Measurements from ENCODE around the gene KCNC3. TPM values are rescaled to one million over a fixed set of nuclear protein-coding genes. Genes with fewer than 3 reads are reported as not detected.
"Not testable (repeated sequence)": the region's sequence is repeated elsewhere in the genome, so short reads cannot be mapped to it uniquely, and the experiment has no call there.

The KCNC3 gene
- polyA plus RNA-seq, 2 of the 4 experiments (the other 2 are of a cell fraction), result 0.17 to 1.4 TPM

DNA sequence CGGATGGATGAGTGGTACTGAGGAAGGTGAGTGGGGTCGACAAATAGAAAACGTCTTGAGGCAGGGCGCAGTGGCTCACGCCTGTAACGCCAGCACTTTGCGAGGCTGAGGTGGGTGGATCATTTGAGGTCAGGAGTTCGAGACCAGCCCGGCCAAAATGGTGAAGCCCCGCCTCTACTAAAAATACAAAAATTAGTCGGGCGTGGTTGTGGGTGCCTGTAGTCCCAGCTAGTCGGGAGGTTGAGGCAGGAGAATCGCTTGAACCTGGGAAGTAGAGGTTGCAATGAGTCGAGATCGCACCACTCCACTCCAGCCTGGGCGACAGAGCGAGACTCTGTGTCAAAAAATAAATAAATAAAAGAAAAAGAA lies 733 bp upstream of the KCNC3 start:
- peak overlapping the region; percentile 60 for H3K4me3 ChIP-seq
- not testable (repeated sequence) for H3K9me3 ChIP-seq; ATAC-seq; FAIRE-seq; DNase-seq (ENCODE audit: low read depth in 1 of 2, low spot score in 1 of 2)
- peak overlapping the region; percentile 50 to 68; a peak in 5 of 6 replicates for H3K27ac ChIP-seq
- POLR2A ChIA-PET, result interaction anchor here (1.0 to 1.9 kb wide), 5 partner anchors 27 to 401 kb away, joined by 4 to 8 read pairs (median 4); partner anchors contain the start of genes ATF5 and NUP62
- H3K4me1 ChIP-seq, result peaks cover 45% of the 10 kb centered on the region
- TF ChIP-seq FOSB (CRISPR knock-in tag; IDR thresholded peaks at IDR 0.05) (0 out of 2 replicates have a peak, but pooled peaks have one; percentile 15), PHF8 (IDR thresholded peaks at IDR 0.05; ENCODE audit: borderline replicate concordance, low read depth) (0 out of 2 replicates have a peak, but pooled peaks have one; percentile 3), TFCP2L1 (CRISPR knock-in tag; IDR thresholded peaks at IDR 0.05) (peak; percentile 79), EHF (CRISPR knock-in tag; IDR thresholded peaks at IDR 0.05) (0 out of 2 replicates have a peak, but pooled peaks have one; percentile 37), CHD4 (IDR thresholded peaks at IDR 0.05; ENCODE audit: borderline replicate concordance) (peak; percentile 63; the same call in 1 of the 2 replicates)
- CTCF ChIA-PET, result interaction anchor here (1.1 to 3.0 kb wide), 4 partner anchors 38 to 194 kb away, joined by 4 to 76 read pairs (median 5); no protein-coding TSS in a partner anchor
- H3K4me2 ChIP-seq, result peak overlapping the region; percentile 99
- 20% methylated on average over 18 of the region's 18 CpGs for WGBS (ENCODE audit: missing lambda C conversion rate)

DNA sequence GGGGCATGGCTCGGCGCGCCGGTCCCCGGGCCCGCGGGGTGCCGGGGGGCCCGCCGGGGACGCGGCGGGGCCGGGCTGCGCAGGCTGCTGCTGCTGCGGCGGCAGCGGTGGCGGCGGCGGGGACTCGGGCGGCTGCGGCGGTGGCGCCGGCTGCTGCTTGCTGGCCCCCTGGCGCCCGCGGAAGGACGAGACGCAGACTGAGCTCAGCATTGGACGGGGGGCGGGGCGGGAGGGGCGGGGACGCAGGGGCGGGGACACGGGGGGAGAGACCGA lies 368 bp downstream of the KCNC3 start:
- no peak for FAIRE-seq
- no peaks in the 10 kb centered on the region for H3K9me3 ChIP-seq
- ATAC-seq, result peak; percentile 31 to 35
- ChIA-PET POLR2A (interaction anchor here (0.5 to 1.9 kb wide), 16 partner anchors 13 to 1073 kb away, joined by 3 to 23 read pairs (median 5); partner anchors contain the start of genes ATF5, JOSD2, NUP62 and POLD1), CTCF (interaction anchor here (0.6 to 3.0 kb wide), 29 partner anchors 10 to 393 kb away, joined by 3 to 76 read pairs (median 4); no protein-coding TSS in a partner anchor)
- WGBS (ENCODE audit: missing lambda C conversion rate), result 4% methylated on average over 18 of the region's 40 CpGs
- H3K4me1 ChIP-seq, result peaks cover 41% of the 10 kb centered on the region
- TF ChIP-seq, protein P1, sequence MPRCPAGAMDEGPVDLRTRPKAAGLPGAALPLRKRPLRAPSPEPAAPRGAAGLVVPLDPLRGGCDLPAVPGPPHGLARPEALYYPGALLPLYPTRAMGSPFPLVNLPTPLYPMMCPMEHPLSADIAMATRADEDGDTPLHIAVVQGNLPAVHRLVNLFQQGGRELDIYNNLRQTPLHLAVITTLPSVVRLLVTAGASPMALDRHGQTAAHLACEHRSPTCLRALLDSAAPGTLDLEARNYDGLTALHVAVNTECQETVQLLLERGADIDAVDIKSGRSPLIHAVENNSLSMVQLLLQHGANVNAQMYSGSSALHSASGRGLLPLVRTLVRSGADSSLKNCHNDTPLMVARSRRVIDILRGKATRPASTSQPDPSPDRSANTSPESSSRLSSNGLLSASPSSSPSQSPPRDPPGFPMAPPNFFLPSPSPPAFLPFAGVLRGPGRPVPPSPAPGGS (IDR thresholded peaks at IDR 0.05), result 0 out of 3 replicates have a peak, but pooled peaks have one; percentile 10
- TF ChIP-seq RARB (CRISPR knock-in tag; IDR thresholded peaks at IDR 0.05), result no peak
- no peak for TF ChIP-seq ZFP36 (IDR thresholded peaks at IDR 0.05; ENCODE audit: borderline replicate concordance, partially characterized antibody)
- TF ChIP-seq POLR2A (IDR thresholded peaks at IDR 0.05; ENCODE audit: low read length), result peak; percentile 48; the same call in 1 of the 2 replicates
- TF ChIP-seq SMC3 (IDR thresholded peaks at IDR 0.05), result 0 out of 3 replicates have a peak, but pooled peaks have one; percentile 20
- peak overlapping the region; percentile 46 for H3K4me3 ChIP-seq
- H3K27ac ChIP-seq, result peak overlapping the region; percentile 37 to 75; a peak in 5 of 6 replicates
- DNase-seq (ENCODE audit: low read depth in 1 of 2, low spot score in 1 of 2), result no peak
- peak overlapping the region; percentile 92 for H3K4me2 ChIP-seq

GRCh38 chr19:50328224-50328872 lies 829 bp downstream of the KCNC3 start:
- TF ChIP-seq RFX5 (IDR thresholded peaks at IDR 0.05) (no peak), TP53 (CRISPR knock-in tag; IDR thresholded peaks at IDR 0.05) (no peak), CBX2 (IDR thresholded peaks at IDR 0.05; ENCODE audit: borderline replicate concordance, low read depth) (no peak), SMC3 (IDR thresholded peaks at IDR 0.05) (peak; percentile 80), RAD21 (conservative IDR thresholded peaks at IDR 0.05 in 1 of 2, IDR thresholded peaks at IDR 0.05 in 1 of 2) (peak in 1 of 2 experiments; percentile 57; a peak in 2 of 5 replicates), RNF2 (IDR thresholded peaks at IDR 0.05; ENCODE audit: borderline replicate concordance, low read depth) (0 out of 2 replicates have a peak, but pooled peaks have one; percentile 34), JUN (IDR thresholded peaks at IDR 0.05) (peak in 1 of 2 experiments; percentile 31; a peak in 1 of 5 replicates), CTCF (IDR thresholded peaks at IDR 0.05) (peak; percentile 81)
- TF ChIP-seq, protein P2, sequence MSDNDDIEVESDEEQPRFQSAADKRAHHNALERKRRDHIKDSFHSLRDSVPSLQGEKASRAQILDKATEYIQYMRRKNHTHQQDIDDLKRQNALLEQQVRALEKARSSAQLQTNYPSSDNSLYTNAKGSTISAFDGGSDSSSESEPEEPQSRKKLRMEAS (IDR thresholded peaks at IDR 0.05), result peak; percentile 75
- ChIA-PET CTCF (interaction anchor here (0.6 to 3.0 kb wide), 43 partner anchors 9 to 394 kb away, joined by 3 to 76 read pairs (median 4); no protein-coding TSS in a partner anchor), POLR2A (interaction anchor here (0.6 to 1.9 kb wide), 10 partner anchors 13 to 1072 kb away, joined by 3 to 23 read pairs (median 6); partner anchors contain the start of genes ATF5, NUP62 and POLD1)
- H3K4me3 ChIP-seq, result peak overlapping the region; percentile 46
- H3K4me2 ChIP-seq, result peak overlapping the region; percentile 92
- 5% methylated on average over 25 of the region's 104 CpGs for WGBS (ENCODE audit: missing lambda C conversion rate)
- DNase-seq (ENCODE audit: low read depth in 1 of 2, low spot score in 1 of 2) (peak in 1 of 2 experiments; percentile 57), FAIRE-seq (no peak), ATAC-seq (peak in 1 of 2 experiments; percentile 3; a peak in 1 of 6 replicates)
- H3K27ac ChIP-seq, result peak overlapping the region; percentile 37 to 75; a peak in 5 of 6 replicates
- H3K9me3 ChIP-seq, result no peaks in the 10 kb centered on the region
- peaks cover 41% of the 10 kb centered on the region for H3K4me1 ChIP-seq

All from A549 (cell line).